Stimulated activated CD8-positive, alpha-beta memory T cell treated with anti-CD3 and anti-CD28 coated beads, Interleukin-4, amount 100 ng/mL, for 4 hours (primary cell): ENCODE results near the gene TRIM49.
"Not testable (repeated sequence)": the region's sequence is repeated elsewhere in the genome, so short reads cannot be mapped to it uniquely, and the experiment has no call there.

Source experiments
- DNase-seq, 2 donors: peaks; one replicate each; pipeline ENCODE4 v3.0.0-alpha.2; 2020; ENCODE audit warnings: low read depth in 2 of 2, low spot score in 1 of 2

Gene TRIM49

GRCh38 chr11:89808475-89808874, at the start of gene TRIM49:
Gene TRIM49 (minus strand): TSS chr11:89808575. CDS start chr11:89804469, 4,106 bp downstream.
- not testable (repeated sequence) for DNase-seq

DNA sequence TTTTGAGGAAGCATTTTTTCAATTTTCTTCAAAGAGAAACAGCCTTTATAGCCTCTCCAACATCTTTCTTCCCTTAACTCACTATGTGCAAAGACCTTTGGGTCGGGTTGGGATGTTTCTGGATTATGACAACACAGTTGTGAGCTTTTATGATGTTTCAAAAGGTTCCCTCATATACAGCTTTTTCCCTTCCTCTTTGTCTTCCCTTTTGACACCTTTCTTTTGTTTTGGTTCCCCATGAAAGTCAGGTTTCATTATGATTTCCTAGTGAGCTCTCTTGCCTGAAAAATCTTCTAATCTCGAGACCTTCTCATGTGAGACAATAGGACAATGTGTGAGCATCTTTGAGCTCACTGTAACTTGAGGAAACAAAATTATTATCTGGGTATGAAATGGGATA, 18.3 kb upstream of the TRIM49 start:
- not testable (repeated sequence) for DNase-seq

DNA sequence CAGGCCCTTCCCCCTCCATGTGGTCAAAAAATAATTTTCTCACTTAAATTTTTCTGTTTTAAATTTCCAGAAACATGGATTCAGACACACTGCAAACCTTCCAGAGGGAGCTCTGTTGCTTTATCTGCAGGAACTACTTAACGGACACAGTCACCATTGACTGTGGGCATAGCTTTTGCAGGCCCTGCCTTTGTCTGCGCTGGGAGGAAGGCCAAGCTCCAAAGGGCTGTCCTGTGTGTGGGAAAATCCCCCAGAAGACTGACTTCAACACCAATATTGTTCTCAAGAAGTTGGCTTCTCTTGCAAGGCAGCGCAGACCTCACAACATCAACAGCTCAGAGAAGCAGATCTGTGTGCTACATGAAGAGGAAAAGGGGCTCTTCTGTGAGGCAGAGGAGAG, 11.6 kb upstream of the TRIM49 start:
- not testable (repeated sequence) for DNase-seq

GRCh38 chr11:89813535-89813934, 5.2 kb upstream of the TRIM49 start:
- DNase-seq: not testable (repeated sequence)

- DNase-seq: not testable (repeated sequence)
These were observed 20.8 kb downstream of the TRIM49 start for GRCh38 chr11:89787506-89788063.

DNA sequence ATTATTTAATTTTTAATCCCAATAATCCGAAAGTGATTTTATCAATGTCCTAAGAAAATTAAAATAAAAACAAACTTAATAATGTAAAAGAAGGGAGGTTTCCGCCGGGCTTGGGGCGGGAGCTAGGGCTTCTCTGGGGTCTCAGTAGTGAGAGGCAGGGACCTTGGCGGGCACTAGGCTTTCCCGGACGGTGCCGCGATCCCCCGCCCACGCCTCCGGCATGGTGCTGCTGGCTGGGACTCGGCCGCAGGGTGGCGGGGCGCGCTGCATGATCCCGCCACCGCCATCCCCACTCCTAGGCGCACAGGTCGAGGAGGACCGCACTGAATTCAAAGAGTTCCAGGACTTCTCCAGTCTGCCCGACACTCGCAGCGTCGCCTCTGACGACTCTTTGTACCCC, 22.6 kb downstream of the TRIM49 start:
- DNase-seq: not testable (repeated sequence)

DNA sequence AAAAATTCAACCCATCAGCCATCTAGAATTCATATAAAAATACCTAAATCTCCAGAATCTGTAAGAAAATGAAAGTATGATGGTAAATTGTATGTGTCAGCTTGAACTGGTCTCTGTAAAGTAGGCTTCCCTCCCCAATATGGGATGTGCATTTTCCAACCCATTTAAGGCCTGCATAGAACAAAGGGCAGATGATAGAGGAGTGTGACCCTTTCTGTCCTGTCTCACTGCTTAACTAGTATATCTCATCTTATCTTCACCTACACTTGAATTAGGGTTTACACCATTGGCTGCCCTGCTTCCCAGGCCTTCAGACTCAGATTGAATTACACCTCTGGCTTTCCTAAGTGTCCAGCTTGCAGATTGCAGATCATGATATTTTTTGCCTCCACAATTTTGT, 57.6 kb downstream of the TRIM49 start:
- DNase-seq: not testable (repeated sequence)
